Nucleus accumbens (tissue), 56 donors: Measurements from ENCODE around the gene FEZF2.

ENCODE experiments used
- DNase-seq, 56 donors: peaks; one replicate each; lab custom pipeline; 2025; lab: John Stamatoyannopoulos, UW

FEZF2 gene

DNA sequence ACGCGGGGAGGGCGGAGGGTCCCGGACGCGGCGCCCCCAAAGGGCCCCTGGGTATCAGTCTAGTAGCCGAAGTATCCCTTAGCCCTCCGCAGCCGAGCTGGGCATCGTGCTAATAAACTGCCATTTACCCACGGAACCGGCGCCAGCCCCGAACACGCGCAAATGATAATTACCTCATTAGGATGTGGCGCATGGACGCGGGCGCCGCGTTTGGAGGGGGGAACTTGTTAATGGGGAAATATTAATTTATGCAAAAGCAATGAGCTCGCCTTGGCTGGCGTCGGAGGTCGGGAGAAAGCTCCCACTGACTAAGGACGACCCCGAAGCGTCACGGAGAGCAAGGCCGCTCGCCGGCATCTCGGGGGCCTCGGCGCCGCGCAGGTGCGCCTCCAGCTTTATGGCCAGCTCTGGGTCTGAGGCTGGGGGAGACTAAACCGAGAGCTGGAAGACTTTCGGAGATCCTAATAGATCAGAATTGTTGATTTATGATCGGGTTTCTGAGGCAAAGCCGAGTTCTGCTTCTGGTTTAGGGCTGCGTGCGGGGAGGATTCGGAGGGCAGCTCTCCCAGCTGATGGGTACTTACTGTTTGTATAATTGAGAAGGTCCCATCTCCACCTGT is 474 bp upstream of the FEZF2 start:
- peak in 4 of 56 donors; percentile 29 to 54 (median 42) for DNase-seq

DNA sequence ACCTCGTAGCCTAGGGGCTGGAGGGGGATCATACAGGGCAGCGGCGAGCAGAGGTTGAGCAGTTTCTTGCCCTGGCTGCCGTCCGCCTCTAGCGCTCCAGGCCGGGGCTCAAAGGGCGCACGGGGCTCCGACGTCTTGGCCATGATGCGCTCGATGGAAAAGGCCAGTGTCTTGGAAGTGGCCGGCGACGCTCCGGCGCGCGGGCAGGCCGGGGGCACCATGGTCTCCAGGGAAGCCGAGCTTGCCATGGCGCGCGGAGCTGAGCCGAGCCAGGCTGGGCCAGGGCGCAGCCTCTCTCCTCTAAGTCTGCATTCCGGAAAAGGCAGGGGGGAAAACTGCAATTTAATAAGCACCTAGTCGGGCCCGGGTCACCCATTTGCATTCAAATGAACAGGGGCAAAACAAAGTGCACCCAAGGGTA is 719 bp downstream of the FEZF2 start:
- no peak for DNase-seq

DNA sequence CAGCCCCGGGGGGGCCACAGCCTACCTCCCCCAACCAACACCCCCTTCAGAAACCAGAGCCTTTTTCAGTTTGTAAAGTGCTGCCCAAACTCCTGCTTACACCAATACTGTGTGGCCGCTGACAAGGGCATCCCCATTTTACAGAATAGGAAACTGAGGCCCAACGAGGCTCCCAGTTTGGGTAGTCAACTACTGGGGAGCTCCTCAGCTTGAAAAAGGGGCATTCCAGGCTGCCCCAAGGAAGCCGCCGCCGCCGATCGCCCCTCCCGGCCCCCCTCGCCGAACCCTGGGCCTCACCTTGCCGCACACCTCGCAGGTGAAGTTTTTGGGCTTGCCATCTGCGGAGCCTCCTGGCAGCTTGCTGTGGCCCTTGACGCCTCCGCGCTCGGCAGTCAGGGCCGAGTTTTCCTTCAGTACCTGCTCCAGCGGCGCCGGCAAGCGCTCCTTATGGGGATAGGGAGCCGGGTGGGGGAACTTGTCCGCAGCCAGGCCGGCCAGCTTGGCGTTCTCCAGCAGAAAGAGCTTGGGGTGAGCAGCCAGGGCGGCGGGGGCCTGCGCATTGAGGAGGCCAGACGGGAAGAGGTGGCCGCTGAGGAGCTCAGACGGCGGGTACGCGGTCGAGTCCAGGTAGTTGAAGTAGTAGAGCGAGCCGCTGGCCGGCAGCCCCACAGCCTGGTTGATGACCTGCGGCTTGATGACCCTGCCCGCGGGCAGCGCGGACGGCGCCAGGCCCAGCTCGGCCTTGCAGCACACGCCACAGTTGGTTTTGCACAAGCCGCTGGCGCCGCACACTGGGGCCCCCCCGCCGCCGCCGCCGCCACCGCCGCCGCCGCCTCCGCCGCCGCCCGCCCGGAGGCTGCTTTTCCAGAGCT is 1.4 kb downstream of the FEZF2 start:
- DNase-seq: no peak

DNA sequence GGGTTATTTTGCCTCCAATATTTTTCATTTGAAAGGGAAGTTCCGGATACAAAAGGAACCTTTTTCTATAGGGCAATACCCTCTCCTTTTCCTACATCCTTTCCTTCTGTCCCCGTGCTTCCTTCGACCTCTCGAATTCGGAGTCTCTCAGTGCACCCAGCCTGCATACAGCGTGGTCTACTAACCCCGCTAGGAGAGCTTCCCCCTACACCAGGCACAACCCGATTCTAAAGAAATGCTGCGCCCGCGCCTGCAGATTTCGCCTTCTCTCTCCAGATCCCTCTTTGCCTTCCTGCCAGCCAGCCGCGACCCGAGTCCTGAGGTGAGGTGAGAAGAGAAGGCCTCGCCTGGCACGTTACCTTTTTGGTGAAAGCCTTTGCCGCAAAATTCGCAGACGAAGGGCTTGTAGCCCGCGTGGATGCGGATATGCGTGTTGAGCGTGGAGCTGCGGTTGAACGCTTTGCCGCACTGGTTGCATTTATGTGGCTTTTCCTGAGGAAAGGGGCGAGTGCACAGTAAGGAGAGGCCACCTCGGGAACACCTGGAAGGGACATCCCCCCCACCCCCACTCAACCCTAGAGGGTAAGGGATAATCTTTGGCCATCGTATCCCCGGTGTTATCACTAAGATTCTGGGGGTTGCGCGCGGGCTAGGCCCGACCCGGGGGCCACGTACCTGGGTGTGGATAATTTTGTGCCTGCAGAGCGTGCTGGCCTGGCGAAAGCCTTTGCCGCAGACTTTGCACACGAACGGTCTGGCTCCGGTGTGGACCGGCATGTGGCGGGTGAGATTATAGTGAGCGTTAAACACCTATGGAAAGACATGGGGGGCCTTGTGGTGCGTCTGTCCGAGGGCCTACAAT is 2.3 kb downstream of the FEZF2 start:
- no peak for DNase-seq

DNA sequence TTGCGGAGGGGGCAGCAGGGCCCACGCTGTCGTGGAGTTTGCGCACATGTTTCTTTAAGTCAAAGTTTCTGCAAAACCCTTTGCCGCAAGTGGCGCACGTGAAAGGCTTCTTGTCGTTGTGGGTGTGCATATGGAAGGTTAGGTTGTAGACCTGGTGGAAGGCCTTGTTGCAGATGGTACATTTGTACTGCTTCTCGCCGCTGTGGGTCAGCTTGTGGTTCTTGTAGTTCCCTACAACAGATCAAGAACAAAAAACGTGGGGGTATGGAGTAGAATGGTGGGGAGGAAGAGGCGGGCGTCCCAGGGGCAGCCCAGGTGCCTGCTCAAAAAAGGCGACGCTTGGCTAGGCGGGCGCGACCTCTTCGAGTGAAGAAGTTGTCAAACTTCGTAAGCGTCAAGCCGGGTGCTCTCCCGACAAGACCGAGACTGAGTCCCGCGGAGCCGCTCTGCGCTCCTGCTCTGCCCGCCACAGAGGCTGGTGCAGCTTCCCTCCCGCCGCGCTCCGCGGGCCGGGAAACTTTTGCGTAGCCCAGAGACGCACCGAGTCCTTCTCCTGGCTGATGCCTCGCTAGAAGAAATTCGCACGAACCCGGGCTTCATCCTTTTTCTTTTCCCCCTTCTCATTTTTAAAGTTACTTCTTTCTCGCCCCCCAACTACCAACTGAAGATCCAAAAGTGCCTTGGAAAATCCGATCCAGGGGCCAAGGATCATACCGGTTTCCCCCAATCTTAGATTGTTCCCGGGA is 3.1 kb downstream of the FEZF2 start:
- no peak for DNase-seq

DNA sequence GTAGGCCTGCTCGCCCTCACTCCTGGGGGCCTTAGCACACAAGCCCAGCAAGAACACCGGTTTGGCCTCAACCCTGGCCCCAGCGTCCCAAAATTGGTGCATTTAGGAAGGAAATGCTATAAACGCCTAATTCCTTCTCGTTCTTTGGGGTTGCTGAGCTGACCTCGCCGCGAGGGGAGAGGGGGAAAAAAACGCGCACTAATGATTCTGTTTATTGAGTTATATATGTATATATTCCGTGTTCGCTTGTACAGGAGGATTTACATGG is 3.9 kb downstream of the FEZF2 start:
- DNase-seq: no peak

DNA sequence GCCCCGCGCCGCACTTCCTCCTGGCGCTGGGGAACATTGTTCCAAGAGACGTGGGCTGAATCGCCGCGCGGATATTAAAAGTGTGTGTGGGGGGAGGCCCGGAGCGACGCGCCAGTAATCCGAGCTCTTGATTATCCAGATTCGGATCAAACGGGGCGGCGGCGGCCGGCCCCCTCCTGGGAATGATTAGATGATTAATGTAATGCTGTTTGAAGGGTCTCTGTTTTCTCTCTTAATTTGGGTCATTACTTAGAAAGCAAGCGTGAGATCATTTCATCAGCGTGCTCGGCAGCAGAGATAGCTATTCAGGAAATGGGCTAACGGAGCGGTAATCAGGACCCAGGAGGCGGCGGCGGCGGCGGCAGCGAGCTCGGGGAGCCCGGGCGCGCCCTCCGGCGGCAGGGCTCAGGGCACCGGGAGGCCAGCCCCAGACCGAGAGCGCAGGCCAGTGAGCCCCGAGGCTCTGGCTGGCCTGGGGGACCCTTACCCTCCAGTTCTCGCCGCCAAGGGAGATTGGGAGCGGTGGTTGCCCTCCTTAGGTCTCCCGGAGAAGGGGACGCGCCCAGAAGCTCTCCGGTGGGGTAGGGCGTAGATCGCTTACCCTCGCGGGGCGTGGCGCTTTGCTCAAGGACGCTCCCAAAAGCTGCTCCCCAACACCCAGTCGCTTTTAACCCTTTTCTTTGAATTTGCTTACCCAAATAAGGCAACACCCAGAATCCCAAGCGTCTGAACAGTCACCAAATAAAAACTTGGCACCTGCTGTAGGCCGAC is 4.5 kb downstream of the FEZF2 start:
- peak in 1 of 56 donors; percentile 34 for DNase-seq

DNA sequence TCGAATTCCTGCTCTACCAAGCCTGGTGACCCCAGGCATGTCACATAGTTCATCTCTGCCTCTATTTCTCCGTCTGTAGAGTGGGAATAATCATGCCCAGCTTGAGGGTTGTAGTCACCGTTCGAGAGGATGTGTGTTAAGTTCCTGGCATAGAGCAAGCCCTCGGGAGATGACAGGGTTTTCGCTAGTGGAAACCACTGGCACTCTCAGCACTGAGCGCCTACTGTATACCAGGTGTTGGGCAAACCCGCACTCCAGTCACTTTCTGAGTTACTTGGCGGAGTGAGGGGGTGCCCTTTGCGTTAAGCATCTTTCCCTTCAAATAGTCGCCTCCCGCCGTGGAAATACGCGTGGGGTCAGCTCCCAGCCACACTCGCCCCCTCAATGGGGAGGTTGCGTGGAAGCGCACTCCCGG is 5.1 kb downstream of the FEZF2 start:
- no peak for DNase-seq

DNA sequence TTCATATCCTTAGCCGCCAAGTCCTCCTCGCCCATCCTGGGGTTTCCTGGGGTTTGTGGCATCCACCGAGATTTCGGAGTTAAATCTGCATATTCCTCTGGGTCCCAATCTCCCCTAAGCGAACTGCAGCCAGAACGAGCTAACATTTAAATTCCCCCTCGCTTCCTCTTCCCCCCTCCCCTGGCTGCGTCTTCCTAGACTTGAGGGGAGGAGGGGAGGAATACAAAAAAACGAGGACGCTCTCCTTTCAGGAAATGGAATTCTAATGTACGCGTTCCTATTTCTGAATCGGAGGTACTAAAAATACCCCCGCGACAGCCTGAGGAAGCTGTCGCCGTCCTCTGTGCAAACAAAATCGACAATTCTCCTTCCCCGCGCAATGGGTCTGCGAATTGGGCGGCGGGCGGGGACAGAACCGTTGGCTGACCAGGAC is 5.6 kb downstream of the FEZF2 start:
- no peak for DNase-seq

DNA sequence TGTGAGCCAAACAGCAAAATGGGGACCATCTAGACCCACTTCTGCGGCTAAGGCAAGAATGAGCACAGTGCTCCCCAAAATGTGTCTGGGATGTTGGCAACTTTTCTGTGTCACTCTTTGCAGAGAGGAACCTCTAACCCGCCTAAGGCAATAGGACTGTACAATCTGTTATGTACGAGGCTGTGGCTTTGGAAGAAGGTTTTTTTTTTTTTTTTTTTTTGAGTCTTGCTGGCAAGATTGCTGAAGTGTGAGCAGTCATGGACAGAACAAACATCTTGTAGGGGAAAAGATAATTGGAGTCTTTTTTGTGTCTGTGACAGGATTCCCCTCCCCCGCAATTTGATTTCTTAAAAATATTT is 7.2 kb downstream of the FEZF2 start:
- DNase-seq: no peak

DNA sequence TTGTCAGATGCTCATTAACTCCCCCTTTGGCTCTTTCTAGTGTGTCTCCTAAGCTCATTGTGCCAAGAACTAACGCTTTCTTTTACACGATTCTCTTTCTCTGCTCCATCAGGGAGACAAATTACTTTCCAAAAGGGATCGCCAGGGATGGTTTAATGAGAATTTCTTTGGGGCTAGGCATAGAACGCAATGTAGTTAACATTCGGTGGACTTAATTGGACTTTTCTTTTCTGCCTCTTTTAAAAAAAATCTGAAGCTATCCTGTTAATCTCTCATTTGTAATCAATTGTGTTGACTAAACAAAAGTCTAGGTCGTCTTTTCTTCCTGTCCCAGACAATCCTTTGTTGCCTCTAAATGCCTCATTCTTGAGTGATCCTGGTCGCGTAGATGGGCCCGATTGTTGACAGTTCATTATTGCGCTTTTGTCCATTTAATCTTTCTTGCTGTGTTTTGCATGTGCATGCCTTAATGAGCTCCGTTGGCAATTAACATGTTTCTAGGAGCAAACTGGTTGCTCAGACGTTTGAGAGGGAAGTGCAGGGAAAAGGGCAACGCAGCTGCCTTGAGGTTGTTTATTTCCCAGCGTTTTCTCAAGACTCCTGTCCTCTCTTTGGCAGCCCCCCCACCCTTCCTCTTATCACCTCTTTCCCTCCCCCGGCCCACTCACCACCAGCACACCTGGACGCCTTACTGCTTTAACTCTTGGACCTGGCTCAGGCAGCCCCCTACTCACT is 7.8 kb downstream of the FEZF2 start:
- peak in 1 of 56 donors; percentile 15 for DNase-seq

DNA sequence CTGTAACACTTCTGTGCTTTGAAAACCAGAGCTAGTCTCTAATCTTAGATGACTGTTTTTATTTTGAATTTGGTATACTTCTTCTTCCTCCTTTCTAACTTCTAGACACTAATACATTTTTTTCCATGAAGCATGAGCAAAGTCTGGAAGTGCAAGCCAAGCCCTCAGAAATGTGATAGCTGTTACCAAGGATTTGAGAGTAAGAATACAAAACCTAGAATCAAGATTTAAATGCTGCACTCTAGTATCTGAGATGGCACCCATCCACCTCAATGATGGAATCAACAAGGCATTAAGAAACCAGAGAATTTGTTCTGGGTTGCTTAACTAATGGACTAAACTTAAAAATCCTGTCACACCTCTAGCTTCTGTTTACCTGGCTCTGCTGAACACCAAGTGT is 9.2 kb downstream of the FEZF2 start:
- no peak for DNase-seq

DNA sequence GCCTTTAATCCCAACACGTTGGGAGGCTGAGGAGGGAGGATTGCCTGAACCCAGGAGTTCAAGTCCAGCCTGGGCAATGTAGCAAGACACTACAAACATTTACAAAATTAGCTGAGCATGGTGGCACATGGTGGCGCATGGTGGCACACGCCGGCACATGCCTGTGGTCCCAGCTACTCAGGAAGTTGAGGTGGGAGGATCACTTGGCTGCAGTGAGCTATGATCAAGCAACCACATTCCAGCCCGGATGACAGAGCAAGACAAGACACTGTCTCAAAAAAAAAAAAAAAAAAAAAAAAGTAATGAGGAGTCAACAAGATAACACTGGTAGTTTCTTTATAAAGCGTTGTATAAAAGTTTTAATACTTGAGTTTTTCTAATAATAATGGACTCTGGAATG is 10.1 kb downstream of the FEZF2 start:
- DNase-seq: no peak

DNA sequence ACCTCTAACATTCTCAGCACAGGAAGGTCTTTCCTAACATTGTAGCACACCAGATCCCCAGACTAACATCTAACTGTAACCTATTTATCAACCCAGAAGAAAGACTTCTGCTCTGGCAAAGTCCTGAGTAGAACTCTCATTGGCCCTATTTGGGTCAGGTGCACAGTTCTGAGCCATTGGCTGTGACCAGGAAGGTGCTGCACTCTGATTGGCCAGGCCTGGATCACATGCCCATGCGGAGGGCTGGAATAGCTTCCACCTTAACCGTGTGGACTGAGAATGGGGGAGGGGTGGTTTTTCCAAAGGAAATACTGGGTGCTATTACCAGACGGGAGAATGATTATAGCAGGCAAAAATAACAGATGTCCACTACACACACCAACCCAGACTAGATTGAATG is 11.5 kb downstream of the FEZF2 start:
- DNase-seq: no peak

DNA sequence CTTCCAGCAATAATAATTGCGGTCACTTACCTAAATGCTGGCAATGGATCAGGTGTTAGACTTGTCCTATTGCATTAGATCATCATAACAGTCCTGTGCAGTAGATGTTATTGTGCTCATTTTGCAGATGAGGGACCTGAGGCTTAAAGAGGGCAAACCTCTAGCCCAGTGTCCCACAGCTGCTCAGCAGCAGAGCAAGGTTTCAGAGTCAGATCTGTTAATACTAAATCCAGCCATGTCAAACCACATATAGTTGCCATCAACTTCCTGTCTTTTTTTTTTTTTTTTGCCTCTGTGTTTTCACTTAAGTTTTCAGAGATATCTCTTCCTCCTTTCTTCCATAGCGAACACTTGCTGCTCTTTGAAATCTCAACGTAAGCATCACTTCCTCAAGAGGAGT is 12.1 kb downstream of the FEZF2 start:
- no peak for DNase-seq

DNA sequence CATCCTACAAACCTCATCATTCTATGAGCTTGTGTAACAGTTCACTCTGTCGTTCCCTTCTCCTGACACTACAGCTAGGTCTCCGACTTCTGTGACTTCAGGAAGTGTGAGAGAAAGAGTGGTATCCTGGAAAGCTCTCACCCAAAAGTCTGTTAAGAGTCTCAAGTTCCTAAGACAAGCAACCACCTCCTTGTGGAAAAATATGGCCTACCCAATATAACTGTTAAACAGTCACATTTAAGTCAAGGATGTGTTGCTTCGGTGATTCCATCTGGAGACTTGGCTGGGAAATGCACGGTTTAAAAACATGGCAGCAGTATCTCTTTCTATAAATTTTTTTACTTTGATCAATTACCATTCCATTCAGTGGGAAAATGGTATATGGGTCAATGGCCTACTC is 13.8 kb downstream of the FEZF2 start:
- DNase-seq: no peak

DNA sequence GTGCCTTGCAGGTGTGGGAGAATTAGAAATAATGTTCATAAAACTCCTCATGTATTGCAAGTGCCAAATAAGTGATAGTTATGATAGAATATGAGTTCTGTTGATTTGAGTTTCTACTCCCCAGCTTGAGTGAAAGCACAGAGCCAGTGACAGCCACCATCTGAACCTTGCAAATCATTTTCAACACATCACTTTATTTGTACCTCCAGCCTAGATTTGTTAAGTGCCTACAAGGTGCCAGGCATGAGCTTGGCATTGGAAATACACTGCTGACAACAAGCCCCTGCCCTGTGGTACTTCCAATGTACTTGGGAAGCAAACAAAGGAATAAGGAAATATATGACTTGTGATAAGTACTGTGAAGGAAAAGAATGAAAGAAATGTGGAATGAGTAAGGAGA is 17.0 kb downstream of the FEZF2 start:
- no peak for DNase-seq

DNA sequence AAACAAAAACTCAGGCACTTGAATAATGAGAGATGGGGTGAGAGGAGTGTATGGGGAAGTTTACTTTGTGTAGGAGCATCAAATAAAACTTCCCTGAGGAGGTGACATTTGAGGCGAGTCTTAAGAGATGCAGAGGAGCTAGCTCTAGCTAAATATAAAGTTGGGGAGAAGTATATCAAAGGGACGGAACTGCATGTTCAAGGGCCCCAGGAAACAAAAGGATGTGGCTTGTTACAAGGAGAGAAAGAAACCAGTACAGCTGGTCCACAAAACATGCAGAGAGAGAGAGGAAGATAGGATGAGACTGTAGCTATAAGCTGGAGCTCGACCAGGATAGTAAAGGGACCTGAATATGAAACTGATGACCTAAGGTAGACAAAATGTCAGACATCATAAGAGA is 17.6 kb downstream of the FEZF2 start:
- DNase-seq: no peak

DNA sequence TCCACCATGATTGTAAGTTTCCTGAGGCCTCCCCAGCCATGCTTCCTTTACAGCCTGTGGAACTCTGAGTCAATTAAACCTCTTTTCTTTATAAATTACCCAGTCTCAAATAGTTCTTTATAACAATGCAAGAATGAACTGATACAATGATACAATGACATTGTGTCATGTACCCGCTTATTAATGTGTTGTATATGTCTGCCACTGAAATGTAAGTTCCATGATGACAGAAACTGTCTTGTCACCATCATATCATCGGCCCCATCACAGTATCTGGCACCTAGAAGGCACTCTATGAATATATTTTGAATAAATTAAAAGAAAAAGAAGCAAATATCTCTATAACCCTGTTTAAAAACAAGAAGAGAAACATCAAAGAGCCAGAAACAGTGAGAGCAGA is 29.6 kb downstream of the FEZF2 start:
- DNase-seq: no peak
